HG02938 (cell line): ENCODE measurements around the gene STK32B.

Experiments
- ATAC-seq: cut with Tn5 transposase; IDR thresholded peaks from one replicate; pipeline ENCODE4 v1.9.1; 2021; ENCODE audit warnings: mild to moderate bottlenecking, moderate library complexity; ENCODE audit not compliant: unreplicated experiment

Gene STK32B

DNA sequence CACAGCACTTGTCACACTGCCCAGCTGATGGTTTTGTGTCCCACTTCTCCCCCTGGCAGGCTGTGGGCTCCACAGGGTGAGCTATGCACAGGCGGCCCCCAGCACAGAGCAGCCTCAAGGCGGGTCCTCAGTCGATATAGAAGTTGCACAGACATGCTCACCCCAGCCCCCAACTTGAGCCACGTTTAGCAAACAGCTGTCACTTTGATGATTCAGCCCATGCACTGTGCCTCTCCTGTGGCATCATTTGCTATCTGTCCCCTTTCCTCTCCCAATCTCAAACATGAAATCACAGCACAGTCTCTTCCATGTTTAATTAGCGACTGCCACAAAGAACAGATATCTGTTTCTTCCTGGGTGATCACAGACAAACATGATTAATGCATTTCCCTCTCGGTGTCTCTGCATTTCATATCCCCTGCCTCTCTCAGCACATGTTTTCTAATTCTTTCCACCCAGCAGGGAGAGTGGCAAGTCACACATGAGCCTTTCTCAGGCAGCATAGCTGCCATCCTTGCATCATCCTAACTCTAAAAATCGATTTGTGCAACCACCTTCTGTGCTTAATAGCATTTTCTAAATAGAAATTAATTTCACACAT lies 452.2 kb downstream of the STK32B start:
- no peak for ATAC-seq

- no peak for ATAC-seq
Observed at GRCh38 chr4:5504486-5504885, 453.2 kb downstream of the STK32B start.

- ATAC-seq, result no peak
Observed at GRCh38 chr4:5510504-5510903, 459.2 kb downstream of the STK32B start.

DNA sequence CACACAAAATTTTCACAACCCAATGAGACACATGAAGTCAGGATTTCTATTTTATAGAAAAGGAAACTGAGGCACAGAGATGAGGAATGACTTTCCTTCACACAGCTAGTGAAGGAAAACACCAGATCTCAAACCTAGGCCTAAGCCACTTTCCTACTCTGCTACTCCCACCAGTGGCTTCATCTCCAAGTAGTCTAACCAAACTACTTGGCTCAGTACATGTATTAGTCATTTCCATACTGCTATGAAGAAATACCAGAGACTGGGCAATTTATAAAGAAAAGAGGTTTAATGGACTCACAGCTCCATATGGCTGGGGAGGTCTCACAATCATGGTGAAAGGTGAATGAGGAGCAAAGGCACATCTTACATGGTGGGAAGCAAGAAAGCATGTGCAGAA lies 460.5 kb downstream of the STK32B start:
- no peak for ATAC-seq

DNA sequence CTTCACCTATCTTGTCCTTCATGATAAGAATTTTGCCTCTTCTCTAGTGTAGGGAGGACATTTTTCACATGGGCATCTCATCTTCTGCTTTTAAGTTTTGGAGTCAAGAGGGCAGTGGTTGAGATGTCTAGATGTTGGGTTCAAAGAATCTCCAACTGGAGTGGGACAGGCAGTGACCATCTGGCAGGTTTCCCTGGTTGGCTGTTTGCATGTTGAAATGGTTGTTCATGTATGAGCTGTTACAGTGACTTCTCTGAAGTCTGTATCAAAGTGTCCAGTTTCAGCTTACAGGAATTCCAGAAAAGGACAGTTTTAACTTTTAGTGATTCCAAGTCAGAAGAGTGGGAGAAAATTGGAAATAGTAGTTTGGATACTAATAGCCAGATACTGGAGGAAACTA lies 464.4 kb downstream of the STK32B start:
- no peak for ATAC-seq

- no peak for ATAC-seq
Observed at GRCh38 chr4:5517372-5517771, 466.1 kb downstream of the STK32B start.

DNA sequence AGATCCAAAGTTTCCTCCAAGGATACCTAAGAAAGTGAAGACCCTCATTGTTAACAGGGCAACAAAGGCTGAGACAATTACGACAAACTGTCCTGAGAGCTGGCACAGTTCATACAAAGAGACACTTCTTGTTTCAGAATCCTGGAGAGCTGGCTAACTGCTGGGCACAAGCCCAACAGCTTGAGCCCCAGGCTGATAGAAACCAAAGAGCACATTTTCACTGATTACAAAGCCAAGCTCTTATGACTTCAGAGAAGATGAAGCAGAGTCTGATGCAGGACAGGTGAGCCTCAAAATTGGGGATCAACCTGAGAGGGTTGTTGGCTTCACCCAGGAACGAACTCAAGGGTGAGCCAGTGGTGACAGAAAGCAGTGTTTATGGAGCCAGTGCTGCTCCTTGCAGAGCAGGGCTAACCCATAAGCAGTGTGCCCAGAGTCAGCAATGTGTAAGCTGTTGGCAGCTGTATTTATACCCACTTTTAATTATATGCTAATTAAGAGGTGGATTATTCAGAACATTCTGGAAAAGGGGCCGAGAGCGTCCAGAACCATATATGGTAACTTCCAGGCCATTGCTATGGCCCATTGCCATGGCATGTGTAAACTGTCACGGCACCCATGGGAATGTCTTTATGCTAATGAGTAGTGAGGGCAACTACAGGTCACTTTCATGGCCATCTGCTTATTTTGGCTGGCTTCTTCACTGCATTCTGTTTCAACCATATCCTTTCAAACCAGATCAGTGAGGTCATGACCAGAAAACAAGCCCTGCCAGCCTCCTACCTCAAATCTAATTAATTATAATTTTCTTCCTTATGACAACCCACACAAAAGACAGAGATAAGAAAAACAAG lies 473.4 kb downstream of the STK32B start:
- ATAC-seq, result no peak

- ATAC-seq, result no peak
Observed at GRCh38 chr4:5526080-5526846, 475.0 kb downstream of the STK32B start.

- no peak for ATAC-seq
Observed at GRCh38 chr4:5527211-5527610, 475.9 kb downstream of the STK32B start.

- ATAC-seq, result no peak
Observed at GRCh38 chr4:5528031-5528436, 476.8 kb downstream of the STK32B start.

DNA sequence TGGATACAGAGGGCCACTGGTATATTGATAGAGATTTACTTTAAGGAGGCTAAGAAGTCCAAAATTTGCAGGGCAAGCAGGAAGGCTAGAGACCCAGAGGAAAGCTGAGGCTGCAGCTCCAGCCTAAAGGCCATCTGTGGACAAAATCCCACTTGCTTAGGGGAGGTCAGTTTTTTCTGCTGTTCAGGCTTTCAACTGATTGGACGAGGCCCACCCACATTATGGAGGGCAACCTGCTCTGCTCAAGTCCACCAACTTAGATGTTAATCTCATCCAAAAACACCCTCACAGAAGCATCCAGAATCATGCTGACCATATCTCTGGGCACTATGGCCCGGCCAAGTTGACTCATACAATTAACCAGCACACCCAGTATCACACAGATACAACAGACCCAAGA lies 480.8 kb downstream of the STK32B start:
- ATAC-seq, result no peak

DNA sequence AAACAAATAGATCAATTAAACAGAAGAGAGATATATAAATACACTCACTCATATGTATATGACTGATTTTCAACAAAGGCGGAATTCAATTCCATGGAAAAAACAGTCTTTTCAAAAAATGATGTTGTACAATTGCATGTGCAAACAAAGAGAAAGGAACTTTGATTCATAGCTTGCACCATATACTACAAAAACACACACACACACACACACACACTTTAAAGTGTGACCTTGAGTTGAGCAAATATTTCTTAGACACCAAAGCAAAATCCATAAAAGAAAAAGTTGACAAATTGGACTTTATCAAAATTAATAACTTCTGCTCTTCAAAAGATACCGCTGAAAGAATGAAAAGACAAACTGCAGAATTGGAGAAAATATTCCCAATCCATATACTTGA lies 488.3 kb downstream of the STK32B start:
- no peak for ATAC-seq

- no peak for ATAC-seq
Observed at GRCh38 chr4:5541169-5541568, 489.9 kb downstream of the STK32B start.

DNA sequence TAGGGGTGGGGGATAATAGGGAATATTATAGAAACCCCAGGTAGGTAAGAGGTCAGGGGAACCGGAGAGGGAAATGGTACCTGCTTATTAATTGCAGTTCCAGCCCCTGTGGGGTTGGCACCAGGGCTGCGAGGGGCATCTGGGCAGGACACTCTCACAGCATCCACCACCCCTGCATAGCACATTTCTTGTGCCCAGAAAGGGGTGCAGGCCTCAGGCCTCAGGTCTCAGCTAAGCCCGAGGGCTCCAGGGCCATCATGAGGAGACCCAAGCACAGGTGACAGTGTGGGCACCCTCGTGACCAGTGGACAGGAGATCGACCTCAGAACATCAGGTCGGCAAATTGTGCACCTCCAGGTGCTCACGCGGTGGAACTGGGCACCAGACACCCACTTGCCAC lies 492.4 kb downstream of the STK32B start:
- ATAC-seq, result no peak

- ATAC-seq, result no peak
Observed at GRCh38 chr4:5544762-5545161, 493.5 kb downstream of the STK32B start.

- no peak for ATAC-seq
Observed at GRCh38 chr4:5545271-5545670, 494.0 kb downstream of the STK32B start.

DNA sequence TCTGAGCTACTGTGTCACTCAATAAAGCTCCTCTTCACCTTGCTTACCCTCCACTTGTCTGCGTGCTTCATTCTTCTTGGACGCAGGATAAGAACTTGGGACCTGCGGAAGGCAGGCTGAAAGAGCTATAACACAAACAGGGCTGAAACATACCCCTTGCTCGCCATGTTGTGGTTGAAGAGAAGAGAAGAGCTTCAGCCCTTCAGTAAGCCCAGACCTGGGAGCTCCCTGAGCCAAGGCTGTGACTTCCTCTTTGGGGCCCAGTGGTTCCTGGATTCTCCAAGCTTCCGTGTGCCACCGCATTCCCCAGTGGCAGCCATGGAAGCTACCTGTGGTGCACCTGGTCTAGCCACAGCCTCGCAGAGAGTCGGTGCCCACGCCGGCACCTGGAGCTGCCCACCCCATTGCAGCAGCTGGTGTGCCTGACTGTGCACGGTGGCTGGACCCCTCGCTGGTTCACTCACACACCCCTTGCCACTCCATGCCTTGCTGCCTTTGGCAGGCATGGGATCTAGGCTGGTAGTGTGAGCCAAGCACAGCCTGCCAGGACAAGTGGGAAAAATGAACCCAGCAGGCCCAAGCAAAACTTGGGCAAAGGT lies 496.5 kb downstream of the STK32B start:
- ATAC-seq, result no peak
